OCI-LY7 (cell line): ENCODE data around the gene ANAPC10. TPM values are rescaled to one million over a fixed set of nuclear protein-coding genes. Genes with fewer than 3 reads are reported as not detected.

Source experiments
- BruUV-seq: library from RNA; stranded (reverse); fragments of 400-500 nt; replicated peaks from 2 replicates; lab custom pipeline; 2021; lab: Mats Ljungman, UMichigan
- CTCF ChIA-PET: fragments of 300-600 bp; sonication (Branson Sonifier 250); formaldehyde crosslinking; loops from one replicate; lab custom pipeline; 2022; ENCODE audit warnings: antibody characterized with exemption; ENCODE audit not compliant: unreplicated experiment; lab: Charles Lee
- POLR2A ChIA-PET: fragments of 300-600 bp; sonication (Branson Sonifier 250); formaldehyde crosslinking; loops from one replicate; lab custom pipeline; 2022; ENCODE audit warnings: antibody characterized with exemption; lab: Charles Lee
- DNase-seq: peaks from one replicate; pipeline ENCODE4 v3.0.0-alpha.2; 2015; ENCODE audit warnings: low spot score
- H2AFZ ChIP-seq: fragments of 200-600 bp; sonication (generic), shearing (Covaris generic); 2 replicates; pipeline ENCODE4 v1.6.1; 2014; ENCODE audit warnings: mild to moderate bottlenecking, antibody characterized with exemption, low read length, moderate library complexity
- H3K27ac ChIP-seq: fragments of 200-600 bp; sonication (generic); 2 replicates; pipeline ENCODE4 v1.5.1; 2014; ENCODE audit warnings: mixed run types, low read depth, mild to moderate bottlenecking, moderate library complexity, low read length, inconsistent platforms; ENCODE audit not compliant: poor library complexity, severe bottlenecking
- H3K36me3 ChIP-seq: fragments of 200-600 bp; sonication (generic); 2 replicates; pipeline ENCODE4 v1.6.1; 2014; ENCODE audit warnings: mild to moderate bottlenecking, antibody characterized with exemption, low read length, moderate library complexity, mixed read lengths; ENCODE audit not compliant: insufficient read depth
- H3K4me1 ChIP-seq: fragments of 200-600 bp; sonication (generic); 2 replicates; pipeline ENCODE4 v1.5.1; 2014; ENCODE audit warnings: mild to moderate bottlenecking, low read length; ENCODE audit not compliant: insufficient read depth, poor library complexity, severe bottlenecking
- H3K4me2 ChIP-seq: fragments of 200-600 bp; sonication (generic); 2 replicates; pipeline ENCODE4 v1.6.1; 2014; ENCODE audit warnings: mild to moderate bottlenecking, low read length
- H3K4me3 ChIP-seq: fragments of 200-600 bp; sonication (generic); 2 replicates; pipeline ENCODE4 v1.5.1; 2014; ENCODE audit warnings: mild to moderate bottlenecking, low read depth, low read length; ENCODE audit not compliant: poor library complexity, severe bottlenecking
- H3K79me2 ChIP-seq: fragments of 200-600 bp; sonication (generic); 2 replicates; pipeline ENCODE4 v1.6.1; 2016; ENCODE audit warnings: low read depth, mild to moderate bottlenecking, low read length, moderate library complexity, mixed read lengths; ENCODE audit not compliant: insufficient read depth
- H3K9me2 ChIP-seq: fragments of 200-600 bp; sonication (generic); 2 replicates; pipeline ENCODE4 v1.6.1; 2016; ENCODE audit warnings: mild to moderate bottlenecking, low read length, mixed read lengths; ENCODE audit not compliant: insufficient read depth
- H3K9me3 ChIP-seq: fragments of 200-600 bp; sonication (generic); 2 replicates; pipeline ENCODE4 v1.6.1; 2014; ENCODE audit warnings: mild to moderate bottlenecking, mixed run types, low read length, mixed read lengths
- H4K20me1 ChIP-seq: fragments of 200-600 bp; sonication (generic); 2 replicates; pipeline ENCODE4 v1.6.1; 2014; ENCODE audit warnings: mild to moderate bottlenecking, antibody characterized with exemption, low read length, moderate library complexity, mixed read lengths; ENCODE audit not compliant: insufficient read depth
- CTCF ChIP-seq: fragments of 200-600 bp; sonication (generic); conservative IDR thresholded peaks from 2 replicates; pipeline ENCODE4 v1.5.1; 2014; ENCODE audit warnings: mild to moderate bottlenecking, antibody characterized with exemption, low read length, moderate library complexity, mixed read lengths
- EZH2phosphoT487 ChIP-seq: fragments of 200-600 bp; sonication (generic); IDR thresholded peaks from 2 replicates; pipeline ENCODE4 v1.6.1; 2018; ENCODE audit warnings: low read depth, borderline replicate concordance, mild to moderate bottlenecking, mixed run types, antibody characterized with exemption, low read length, moderate library complexity, mixed read lengths
- intact Hi-C: fragments of 100-400 bp; cut with micrococcal nuclease; formaldehyde crosslinking; loops from one replicate; pipeline ENCODE4 v1.10.0; 2022; ENCODE audit not compliant: unreplicated experiment
- total RNA-seq, 2 experiments: library from RNA; depleted of rRNA in 1 of 2; stranded (reverse); fragments of >200 nt in 1 of 2; shearing (Covaris generic) in 1 of 2; gene quantifications; 2 replicates each; pipeline ENCODE4 v1.2.3, GENCODE V29; 2014 to 2022

Gene ANAPC10
- total RNA-seq, 2 experiments from 2014 or later, result 31.6 to 34.1 TPM

- Histone ChIP-seq H3K9me3 (no peaks in the 10 kb centered on the region), H2AFZ (no peak overlapping the region), H4K20me1 (no peaks in the 10 kb centered on the region), H3K27ac (no peak overlapping the region), H3K4me3 (no peak overlapping the region), H3K79me2 (no peaks in the 10 kb centered on the region), H3K9me2 (no peaks in the 10 kb centered on the region), H3K4me2 (no peak overlapping the region), H3K4me1 (peaks cover 9% of the 10 kb centered on the region), H3K36me3 (peaks cover 93% of the 10 kb centered on the region)
- ChIA-PET POLR2A (interaction anchor here (0.9 to 1.4 kb wide), 3 partner anchors 10 to 55 kb away, joined by 3 read pairs; no protein-coding TSS in a partner anchor), CTCF (no interaction called here)
- intact Hi-C loops, result no loop called here
- no TSS peak for BruUV-seq
- no peak for DNase-seq
- TF ChIP-seq CTCF, result no peak
- no peak for TF ChIP-seq EZH2phosphoT487
These were observed 32.1 kb upstream of the ANAPC10 start for GRCh38 chr4:145130130-145130529.

- POLR2A ChIA-PET, result interaction anchor here (0.7 to 1.6 kb wide), 3 partner anchors 21 to 60 kb away, joined by 3 to 5 read pairs (median 4); no protein-coding TSS in a partner anchor
These were observed 27.4 kb upstream of the ANAPC10 start for GRCh38 chr4:145125396-145125795.

More at GRCh38 chr4:145125396-145125795, 27.4 kb upstream of the ANAPC10 start:
- no peak overlapping the region for H3K4me2 ChIP-seq
- H3K27ac ChIP-seq, result no peak overlapping the region
- no peaks in the 10 kb centered on the region for H3K9me2 ChIP-seq
- no peaks in the 10 kb centered on the region for H4K20me1 ChIP-seq
- CTCF ChIA-PET, result no interaction called here
- H3K79me2 ChIP-seq, result no peaks in the 10 kb centered on the region
- BruUV-seq, result no TSS peak
- H3K4me1 ChIP-seq, result no peaks in the 10 kb centered on the region
- H3K4me3 ChIP-seq, result no peak overlapping the region
- peaks cover 100% of the 10 kb centered on the region for H3K36me3 ChIP-seq
- TF ChIP-seq CTCF (no peak), EZH2phosphoT487 (no peak)
- intact Hi-C loops, result loop anchor here (2.0 kb wide), 1 partner anchor 17 kb away; no protein-coding TSS in a partner anchor
- no peaks in the 10 kb centered on the region for H3K9me3 ChIP-seq
- DNase-seq, result no peak
- no peak overlapping the region for H2AFZ ChIP-seq
